NB4 (cell line): ENCODE data around the gene CIAPIN1.

Experiments
- DNase-seq: peaks from one replicate; pipeline ENCODE4 v3.0.0; 2010; ENCODE audit warnings: low read depth
- H3K4me3 ChIP-seq: one replicate; pipeline ENCODE4 v1.5.1; 2011; ENCODE audit warnings: mild to moderate bottlenecking, low read depth, low read length, moderate library complexity
- MYC ChIP-seq: IDR thresholded peaks from 2 replicates; pipeline ENCODE4 v1.6.1; 2011; ENCODE audit warnings: low read depth, low read length
- POLR2A ChIP-seq: IDR thresholded peaks from 2 replicates; pipeline ENCODE4 v1.6.1; 2011; ENCODE audit warnings: mild to moderate bottlenecking; ENCODE audit not compliant: insufficient read length; ENCODE audit errors: extremely low read depth
- TF ChIP-seq, protein P1 (sequence below): IDR thresholded peaks from one replicate; pipeline ENCODE4 v1.5.1; 2012; ENCODE audit warnings: low read depth, low read length
- TF ChIP-seq, protein P2 (sequence below): IDR thresholded peaks from 2 replicates; pipeline ENCODE4 v1.6.1; 2011; ENCODE audit warnings: low read depth, low read length

The CIAPIN1 gene

DNA sequence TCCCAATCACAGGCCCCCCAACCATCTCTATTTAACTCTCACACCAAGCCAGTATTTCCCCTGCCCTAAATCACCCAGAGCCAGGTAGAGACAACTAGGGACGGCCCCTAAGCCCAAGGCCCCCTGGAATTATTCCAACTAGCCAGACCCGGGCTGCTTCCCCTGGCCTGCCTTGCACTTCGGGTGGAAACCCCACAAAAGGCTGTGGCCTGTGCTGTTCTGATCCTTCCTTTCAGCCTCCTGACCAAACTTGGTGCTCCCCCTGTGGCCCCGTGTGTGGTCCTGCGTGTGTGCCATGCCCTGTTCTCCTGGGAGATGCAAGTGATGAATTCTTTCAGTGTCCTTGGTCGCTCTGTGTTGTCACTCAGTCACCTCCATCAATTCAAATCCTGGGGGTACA is 27.7 kb downstream of the CIAPIN1 start:
- TF ChIP-seq, protein P1, sequence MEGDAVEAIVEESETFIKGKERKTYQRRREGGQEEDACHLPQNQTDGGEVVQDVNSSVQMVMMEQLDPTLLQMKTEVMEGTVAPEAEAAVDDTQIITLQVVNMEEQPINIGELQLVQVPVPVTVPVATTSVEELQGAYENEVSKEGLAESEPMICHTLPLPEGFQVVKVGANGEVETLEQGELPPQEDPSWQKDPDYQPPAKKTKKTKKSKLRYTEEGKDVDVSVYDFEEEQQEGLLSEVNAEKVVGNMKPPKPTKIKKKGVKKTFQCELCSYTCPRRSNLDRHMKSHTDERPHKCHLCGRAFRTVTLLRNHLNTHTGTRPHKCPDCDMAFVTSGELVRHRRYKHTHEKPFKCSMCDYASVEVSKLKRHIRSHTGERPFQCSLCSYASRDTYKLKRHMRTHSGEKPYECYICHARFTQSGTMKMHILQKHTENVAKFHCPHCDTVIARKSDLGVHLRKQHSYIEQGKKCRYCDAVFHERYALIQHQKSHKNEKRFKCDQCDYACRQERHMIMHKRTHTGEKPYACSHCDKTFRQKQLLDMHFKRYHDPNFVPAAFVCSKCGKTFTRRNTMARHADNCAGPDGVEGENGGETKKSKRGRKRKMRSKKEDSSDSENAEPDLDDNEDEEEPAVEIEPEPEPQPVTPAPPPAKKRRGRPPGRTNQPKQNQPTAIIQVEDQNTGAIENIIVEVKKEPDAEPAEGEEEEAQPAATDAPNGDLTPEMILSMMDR, result no peak
- TF ChIP-seq, protein P2, sequence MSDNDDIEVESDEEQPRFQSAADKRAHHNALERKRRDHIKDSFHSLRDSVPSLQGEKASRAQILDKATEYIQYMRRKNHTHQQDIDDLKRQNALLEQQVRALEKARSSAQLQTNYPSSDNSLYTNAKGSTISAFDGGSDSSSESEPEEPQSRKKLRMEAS, result no peak
- no peak for TF ChIP-seq MYC
- no peak for TF ChIP-seq POLR2A
- no peak for DNase-seq
- H3K4me3 ChIP-seq, result no peak overlapping the region

DNA sequence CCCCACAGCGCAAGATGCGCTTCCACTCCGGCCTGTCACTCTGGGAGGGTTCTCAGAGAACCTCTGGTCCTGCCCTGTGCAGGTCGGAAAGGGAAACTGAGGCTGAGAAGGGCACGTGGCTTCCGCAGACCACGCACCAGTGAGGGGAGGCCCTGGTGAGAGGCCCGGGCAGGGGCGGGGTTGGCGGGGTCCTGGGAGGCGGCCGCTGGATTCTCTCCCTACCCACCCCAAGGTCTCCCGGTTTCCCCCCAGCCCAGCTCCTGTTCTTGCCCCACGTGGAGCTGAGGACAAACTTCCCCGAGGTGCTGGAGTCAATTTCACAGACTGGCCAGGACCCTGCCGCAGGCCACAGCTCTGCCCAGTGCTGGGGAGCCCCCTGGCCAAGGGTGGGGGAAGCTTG is 31.1 kb downstream of the CIAPIN1 start:
- no peak for DNase-seq
- H3K4me3 ChIP-seq, result no peak overlapping the region
- TF ChIP-seq, protein P1, result no peak
- TF ChIP-seq, protein P2, result no peak
- TF ChIP-seq MYC, result no peak
- no peak for TF ChIP-seq POLR2A

DNA sequence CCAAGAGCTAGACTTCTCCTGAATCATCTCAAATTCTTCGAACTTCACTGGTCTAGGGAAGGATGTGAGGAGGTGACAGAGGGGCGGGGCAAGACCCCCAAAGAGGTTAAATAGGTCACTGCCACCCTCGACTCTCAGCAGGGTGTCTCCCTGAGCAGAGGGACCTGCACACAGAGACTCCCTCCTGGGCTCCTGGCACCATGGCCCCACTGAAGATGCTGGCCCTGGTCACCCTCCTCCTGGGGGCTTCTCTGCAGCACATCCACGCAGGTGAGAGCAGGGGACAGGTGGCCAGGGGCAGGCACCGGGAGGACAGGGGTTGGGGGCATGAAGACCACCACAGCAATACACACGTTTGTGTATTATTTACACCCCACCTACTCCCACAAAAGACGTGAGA is 33.5 kb downstream of the CIAPIN1 start:
- H3K4me3 ChIP-seq, result no peak overlapping the region
- no peak for TF ChIP-seq MYC
- TF ChIP-seq, protein P2, result no peak
- TF ChIP-seq POLR2A, result no peak
- TF ChIP-seq, protein P1, result no peak

DNA sequence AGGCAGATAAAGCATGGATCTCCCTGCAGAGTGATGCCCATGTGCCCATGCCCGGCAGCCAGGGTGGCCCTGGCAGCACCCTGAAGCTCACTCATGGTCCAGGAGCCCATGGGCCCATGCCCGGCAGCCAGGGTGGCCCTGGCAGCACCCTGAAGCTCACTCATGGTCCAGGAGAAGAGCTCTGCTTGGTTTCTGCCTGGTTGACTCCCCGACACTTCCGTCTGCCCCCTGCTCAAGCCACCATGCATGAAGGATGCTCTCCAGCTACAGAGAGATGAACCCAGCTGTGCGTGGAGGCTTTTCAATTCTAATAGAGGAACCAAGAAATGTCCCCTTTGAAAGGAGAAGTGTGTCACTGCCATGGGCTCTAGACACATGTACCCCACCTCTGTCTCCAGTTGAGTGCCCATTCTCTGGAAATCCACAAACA is 33.9 kb downstream of the CIAPIN1 start:
- no peak overlapping the region for H3K4me3 ChIP-seq
- TF ChIP-seq, protein P2, result no peak
- TF ChIP-seq, protein P1, result no peak
- TF ChIP-seq MYC (no peak), POLR2A (no peak)
- no peak for DNase-seq

More for the DNA sequence above, 33.5 kb downstream of the CIAPIN1 start:
- no peak for DNase-seq

DNA sequence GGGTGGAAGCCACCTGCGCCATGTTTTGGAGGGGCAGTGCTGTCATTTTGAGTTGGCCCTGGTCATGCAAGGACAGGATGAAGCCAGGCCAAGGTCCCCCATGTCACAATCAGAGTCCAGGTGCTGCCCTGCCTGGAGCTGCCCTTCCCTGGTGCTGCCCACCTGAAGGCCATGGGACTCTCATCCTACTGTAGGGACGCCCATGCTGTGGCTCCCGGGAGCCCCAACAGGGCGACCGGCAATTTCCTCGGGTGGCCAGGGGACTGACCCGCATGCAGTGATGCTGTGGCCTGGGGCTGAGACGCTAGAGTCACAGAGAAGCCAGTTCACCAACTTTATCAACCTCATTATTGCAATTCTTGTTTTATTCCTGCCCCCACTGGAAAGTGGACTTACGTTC is 34.6 kb downstream of the CIAPIN1 start:
- TF ChIP-seq POLR2A (no peak), MYC (no peak)
- TF ChIP-seq, protein P2, result no peak
- TF ChIP-seq, protein P1, result no peak
- no peak for DNase-seq

More for the DNA sequence above, 34.6 kb downstream of the CIAPIN1 start:
- no peak overlapping the region for H3K4me3 ChIP-seq
